Cardiac muscle cell (in vitro differentiated cells and primary cell): ENCODE results near the gene MAP3K10. TPM values are rescaled to one million over a fixed set of nuclear protein-coding genes. Genes with fewer than 3 reads are reported as not detected.

ENCODE experiments used
- DNase-seq, 2 donors: peaks; one replicate each; pipeline versions ENCODE4 v3.0.0 to v3.0.0-alpha.2; 2010 to 2017; ENCODE audit warnings: low read depth in 1 of 2, low spot score in 1 of 2
- H3K27ac ChIP-seq: fragments of 200-600 bp; sonication (generic); 2 replicates; pipeline ENCODE4 v1.5.1; 2016
- H3K27me3 ChIP-seq: fragments of 200-600 bp; sonication (generic); 2 replicates; pipeline ENCODE4 v1.6.0; 2016; ENCODE audit warnings: control low read depth
- H3K36me3 ChIP-seq: fragments of 200-600 bp; sonication (generic); 2 replicates; pipeline ENCODE4 v1.5.1; 2016; ENCODE audit warnings: control low read depth
- H3K4me1 ChIP-seq: fragments of 200-600 bp; sonication (generic); 2 replicates; pipeline ENCODE4 v1.8.1; 2017; ENCODE audit warnings: low read depth, mild to moderate bottlenecking, mixed run types
- H3K4me3 ChIP-seq: fragments of 200-600 bp; sonication (generic); 2 replicates; pipeline ENCODE4 v1.5.1; 2016; ENCODE audit warnings: mild to moderate bottlenecking
- H3K9me3 ChIP-seq: fragments of 200-600 bp; sonication (generic); 2 replicates; pipeline ENCODE4 v1.5.1; 2017; ENCODE audit warnings: low read depth, mild to moderate bottlenecking, control low read depth
- polyA plus RNA-seq: library from polyadenylated mRNA; unstranded; fragments of >200 nt; fragmentation: Nextera tagmentation; extraction: Ambion mirVana; gene quantifications from 2 replicates; pipeline ENCODE4 v1.2.1, GENCODE V29; 2016
- total RNA-seq: library from RNA; depleted of rRNA; stranded (reverse); fragments of >200 nt; gene quantifications from 2 replicates; pipeline ENCODE4 v1.2.3, GENCODE V29; 2016
- TF ChIP-seq, protein P1 (sequence below): IDR thresholded peaks from 2 replicates; pipeline ENCODE4 v1.5.1; 2012; ENCODE audit warnings: low read depth, mild to moderate bottlenecking, low read length

MAP3K10 gene
- total and polyA plus RNA-seq, 2 experiments from 2014 or later, result 10.0 to 30.5 TPM

GRCh38 chr19:40177286-40178070, 13.7 kb upstream of the MAP3K10 start:
- DNase-seq, result no peak
- no peaks in the 10 kb centered on the region for H3K9me3 ChIP-seq
- TF ChIP-seq, protein P1, sequence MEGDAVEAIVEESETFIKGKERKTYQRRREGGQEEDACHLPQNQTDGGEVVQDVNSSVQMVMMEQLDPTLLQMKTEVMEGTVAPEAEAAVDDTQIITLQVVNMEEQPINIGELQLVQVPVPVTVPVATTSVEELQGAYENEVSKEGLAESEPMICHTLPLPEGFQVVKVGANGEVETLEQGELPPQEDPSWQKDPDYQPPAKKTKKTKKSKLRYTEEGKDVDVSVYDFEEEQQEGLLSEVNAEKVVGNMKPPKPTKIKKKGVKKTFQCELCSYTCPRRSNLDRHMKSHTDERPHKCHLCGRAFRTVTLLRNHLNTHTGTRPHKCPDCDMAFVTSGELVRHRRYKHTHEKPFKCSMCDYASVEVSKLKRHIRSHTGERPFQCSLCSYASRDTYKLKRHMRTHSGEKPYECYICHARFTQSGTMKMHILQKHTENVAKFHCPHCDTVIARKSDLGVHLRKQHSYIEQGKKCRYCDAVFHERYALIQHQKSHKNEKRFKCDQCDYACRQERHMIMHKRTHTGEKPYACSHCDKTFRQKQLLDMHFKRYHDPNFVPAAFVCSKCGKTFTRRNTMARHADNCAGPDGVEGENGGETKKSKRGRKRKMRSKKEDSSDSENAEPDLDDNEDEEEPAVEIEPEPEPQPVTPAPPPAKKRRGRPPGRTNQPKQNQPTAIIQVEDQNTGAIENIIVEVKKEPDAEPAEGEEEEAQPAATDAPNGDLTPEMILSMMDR, result no peak
- H3K4me3 ChIP-seq, result no peak overlapping the region
- no peaks in the 10 kb centered on the region for H3K36me3 ChIP-seq
- no peaks in the 10 kb centered on the region for H3K4me1 ChIP-seq
- no peak overlapping the region for H3K27ac ChIP-seq
- no peaks in the 10 kb centered on the region for H3K27me3 ChIP-seq

- TF ChIP-seq, protein P1, result no peak
These were observed 12.5 kb upstream of the MAP3K10 start for GRCh38 chr19:40178756-40179155.

DNA sequence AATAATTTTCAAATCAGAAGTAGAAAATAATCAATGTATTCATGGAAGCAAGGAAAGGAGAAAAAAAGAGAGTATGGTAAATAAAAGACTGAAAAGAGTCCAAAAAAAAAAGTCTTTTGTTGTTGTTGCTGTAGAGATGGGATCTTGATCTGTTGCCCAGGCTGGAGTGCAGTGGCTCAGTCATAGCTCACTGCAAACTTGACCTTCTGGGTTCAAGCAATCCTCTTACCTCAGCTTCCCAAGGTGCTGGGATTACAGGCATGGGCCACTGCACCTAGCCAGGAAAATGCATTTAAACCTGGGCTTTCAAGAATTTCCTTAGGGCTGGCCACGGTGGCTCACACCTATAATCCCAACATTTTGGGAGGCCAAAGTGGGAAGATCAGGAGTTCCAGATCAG, 7.0 kb upstream of the MAP3K10 start:
- H3K27me3 ChIP-seq, result no peaks in the 10 kb centered on the region
- H3K4me3 ChIP-seq, result no peak overlapping the region
- H3K27ac ChIP-seq, result no peak overlapping the region
- H3K36me3 ChIP-seq, result no peaks in the 10 kb centered on the region
- DNase-seq, result no peak
- TF ChIP-seq, protein P1, result no peak
- no peaks in the 10 kb centered on the region for H3K9me3 ChIP-seq
- H3K4me1 ChIP-seq, result no peaks in the 10 kb centered on the region

More at GRCh38 chr19:40178756-40179155, 12.5 kb upstream of the MAP3K10 start:
- Histone ChIP-seq H3K9me3 (no peaks in the 10 kb centered on the region), H3K27me3 (no peaks in the 10 kb centered on the region), H3K36me3 (no peaks in the 10 kb centered on the region), H3K27ac (no peak overlapping the region), H3K4me3 (no peak overlapping the region), H3K4me1 (no peaks in the 10 kb centered on the region)
- DNase-seq, result no peak

GRCh38 chr19:40191836-40192646, 815 bp downstream of the MAP3K10 start:
- H3K4me1 ChIP-seq, result no peaks in the 10 kb centered on the region
- H3K27ac ChIP-seq, result no peak overlapping the region
- peak overlapping the region; percentile 95 for H3K4me3 ChIP-seq
- H3K9me3 ChIP-seq, result no peaks in the 10 kb centered on the region
- no peaks in the 10 kb centered on the region for H3K36me3 ChIP-seq
- DNase-seq, result peak; percentile 36 to 61
- no peaks in the 10 kb centered on the region for H3K27me3 ChIP-seq
- TF ChIP-seq, protein P1, result no peak

DNA sequence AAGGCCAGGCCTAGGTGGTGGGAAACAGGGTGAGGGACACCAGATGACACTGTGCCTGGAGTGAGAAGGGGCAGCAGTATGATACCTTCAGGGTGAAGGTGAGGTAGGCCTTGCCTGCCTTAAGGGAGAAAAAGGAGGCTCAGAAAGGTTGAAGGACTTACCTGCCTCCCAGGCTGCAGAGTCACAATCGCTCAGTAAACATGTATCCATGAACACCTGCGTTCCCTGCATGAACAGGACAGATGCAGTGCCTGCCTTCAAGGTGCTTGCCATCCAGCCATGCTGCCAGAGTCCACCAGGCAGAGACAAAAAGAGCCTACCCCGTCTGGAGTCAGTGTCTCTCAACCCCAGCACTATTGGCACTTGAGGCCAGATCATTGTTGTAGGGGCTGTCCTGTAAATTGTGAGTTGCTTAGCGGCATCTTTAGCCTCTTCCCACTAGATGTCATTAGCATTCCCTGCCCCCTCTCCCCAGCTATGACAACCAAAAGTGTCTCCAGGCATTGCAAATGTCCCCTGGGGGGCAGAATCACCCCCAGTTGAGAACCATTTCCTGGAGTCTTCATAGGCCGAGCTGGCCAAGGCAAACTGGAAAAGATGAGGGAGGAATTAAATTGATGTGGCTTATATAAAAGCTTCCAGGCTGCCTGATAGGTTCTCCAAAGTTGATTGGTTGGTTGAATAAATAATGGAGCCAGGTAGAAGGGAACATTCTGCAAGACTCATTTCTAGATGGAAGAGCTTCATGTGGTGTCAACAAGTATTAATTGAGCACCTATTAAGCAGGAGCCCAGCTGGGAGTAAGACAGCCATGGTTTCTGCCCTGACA, 1.7 kb downstream of the MAP3K10 start:
- Histone ChIP-seq H3K4me1 (no peaks in the 10 kb centered on the region), H3K4me3 (no peak overlapping the region), H3K9me3 (no peaks in the 10 kb centered on the region), H3K36me3 (no peaks in the 10 kb centered on the region), H3K27me3 (no peaks in the 10 kb centered on the region), H3K27ac (no peak overlapping the region)
- DNase-seq, result no peak
- TF ChIP-seq, protein P1, result no peak
